Amniotic stem cell (primary cell): ENCODE measurements around the gene CAMKMT.

ENCODE experiments used
- DNase-seq: peaks from one replicate; lab custom pipeline; 2025; lab: John Stamatoyannopoulos, UW

CAMKMT gene

DNA sequence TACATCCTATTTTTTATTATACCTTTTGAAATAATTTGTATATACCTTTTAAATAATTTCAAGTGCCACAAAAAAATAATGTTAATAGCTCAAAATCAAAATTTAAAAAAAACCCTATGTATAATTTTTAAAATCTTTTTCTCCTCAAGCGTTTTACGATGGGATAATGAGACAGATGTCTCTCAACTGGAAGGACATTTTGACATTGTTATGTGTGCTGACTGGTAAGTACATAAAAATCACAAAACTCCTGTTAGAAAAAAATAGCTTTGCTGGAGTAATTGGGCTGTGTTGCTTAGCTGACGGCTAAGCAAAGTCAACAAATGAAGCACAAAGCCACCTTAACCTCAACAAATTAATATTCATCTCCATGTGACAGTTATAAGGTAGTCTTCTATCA, 381.7 kb downstream of the CAMKMT start:
- no peak for DNase-seq

- no peak for DNase-seq
Observed at GRCh38 chr2:44744961-44745892, 383.5 kb downstream of the CAMKMT start.

DNA sequence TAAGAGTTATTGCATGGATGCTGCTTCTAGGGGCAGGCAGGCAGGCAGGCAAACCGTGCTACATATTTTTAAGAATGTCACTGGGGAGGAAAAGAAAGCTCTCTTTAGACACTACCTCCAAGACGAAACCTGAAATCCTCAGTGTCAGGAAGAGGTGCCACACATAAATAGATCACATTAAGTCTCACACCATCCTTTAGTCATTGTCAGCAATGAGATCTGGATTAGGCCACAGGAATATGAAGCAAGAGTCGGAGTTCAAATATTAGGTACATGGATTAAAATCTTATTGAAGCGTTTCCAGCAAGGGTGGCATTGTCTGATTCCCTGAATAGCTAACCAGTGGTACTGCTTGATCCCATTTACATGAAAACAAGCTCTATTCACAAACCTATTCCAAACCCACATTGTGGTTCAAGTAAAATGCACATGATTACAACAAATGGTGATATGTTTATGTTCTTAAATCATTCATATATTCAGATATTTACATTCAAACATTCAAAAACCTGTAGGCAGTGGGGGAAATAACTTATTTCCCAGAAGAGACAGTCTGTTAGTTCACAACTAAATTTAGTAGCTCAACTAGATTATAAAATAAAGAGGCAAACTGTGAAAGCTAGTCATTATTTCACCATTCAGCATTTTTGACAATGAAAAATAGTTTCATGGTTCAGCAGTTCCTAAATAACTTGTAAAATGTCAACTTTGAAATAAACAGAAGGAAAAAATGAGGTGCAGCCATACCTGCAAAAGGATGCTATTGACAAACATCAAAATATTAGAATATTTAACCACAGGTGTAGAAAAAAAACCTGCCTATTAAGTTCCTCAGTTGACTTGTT, 384.4 kb downstream of the CAMKMT start:
- no peak for DNase-seq

DNA sequence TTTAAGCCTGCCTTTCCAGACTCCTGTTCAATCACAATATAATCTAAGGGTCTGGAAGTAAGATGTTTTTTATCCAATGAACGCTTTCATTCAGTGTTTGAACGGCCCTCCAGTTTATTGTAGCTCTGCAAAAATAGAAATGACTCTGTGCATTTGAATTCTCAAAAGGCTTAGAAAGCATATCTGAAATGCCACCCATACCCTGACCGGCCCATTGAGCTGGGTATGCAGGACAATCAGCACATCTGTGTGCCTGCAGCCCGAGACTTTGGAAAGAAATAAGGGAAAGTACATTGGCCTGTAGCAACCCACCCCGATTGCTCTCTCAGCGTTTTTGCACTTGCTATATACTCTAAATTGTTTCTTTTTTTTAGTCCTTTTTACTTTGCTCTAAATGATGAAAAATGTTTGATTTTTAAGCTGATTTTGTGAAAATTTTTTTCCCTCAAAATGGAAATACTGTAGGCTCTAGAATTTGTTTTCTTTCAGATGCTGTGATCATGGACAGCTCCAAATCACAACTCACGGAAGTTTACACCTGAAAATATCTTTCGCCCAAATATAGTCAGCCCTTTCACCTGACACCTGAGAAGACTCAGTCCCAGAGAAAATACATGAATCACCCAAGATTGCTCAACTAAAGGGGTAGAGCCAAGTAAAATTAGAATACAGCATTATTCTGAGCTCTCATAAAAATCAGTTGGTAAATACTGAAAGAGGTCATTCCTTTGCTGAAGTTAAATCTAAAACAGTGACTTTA, 385.3 kb downstream of the CAMKMT start:
- DNase-seq = no peak

DNA sequence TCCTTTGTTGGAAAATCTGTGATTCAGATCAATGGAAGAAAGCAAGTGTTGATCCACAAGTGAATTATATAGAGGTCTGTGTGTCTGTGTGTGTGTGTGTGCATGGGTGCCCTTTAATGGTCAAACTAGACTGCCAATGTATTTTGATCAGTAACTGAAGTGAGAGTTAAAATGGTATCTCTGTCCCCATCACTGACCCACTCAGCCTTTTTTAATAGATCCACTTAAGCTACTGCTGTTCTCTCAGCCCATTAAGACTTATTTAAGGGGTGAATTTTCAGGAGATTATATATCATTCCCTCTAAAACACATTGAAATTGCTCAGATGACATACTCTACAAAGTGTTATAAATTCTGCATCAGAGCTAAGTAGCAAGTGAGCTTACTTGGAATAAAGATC, 386.0 kb downstream of the CAMKMT start:
- DNase-seq = no peak

GRCh38 chr2:44751754-44752479, 390.2 kb downstream of the CAMKMT start:
- no peak for DNase-seq

GRCh38 chr2:44752761-44753160, 391.0 kb downstream of the CAMKMT start:
- DNase-seq = no peak

DNA sequence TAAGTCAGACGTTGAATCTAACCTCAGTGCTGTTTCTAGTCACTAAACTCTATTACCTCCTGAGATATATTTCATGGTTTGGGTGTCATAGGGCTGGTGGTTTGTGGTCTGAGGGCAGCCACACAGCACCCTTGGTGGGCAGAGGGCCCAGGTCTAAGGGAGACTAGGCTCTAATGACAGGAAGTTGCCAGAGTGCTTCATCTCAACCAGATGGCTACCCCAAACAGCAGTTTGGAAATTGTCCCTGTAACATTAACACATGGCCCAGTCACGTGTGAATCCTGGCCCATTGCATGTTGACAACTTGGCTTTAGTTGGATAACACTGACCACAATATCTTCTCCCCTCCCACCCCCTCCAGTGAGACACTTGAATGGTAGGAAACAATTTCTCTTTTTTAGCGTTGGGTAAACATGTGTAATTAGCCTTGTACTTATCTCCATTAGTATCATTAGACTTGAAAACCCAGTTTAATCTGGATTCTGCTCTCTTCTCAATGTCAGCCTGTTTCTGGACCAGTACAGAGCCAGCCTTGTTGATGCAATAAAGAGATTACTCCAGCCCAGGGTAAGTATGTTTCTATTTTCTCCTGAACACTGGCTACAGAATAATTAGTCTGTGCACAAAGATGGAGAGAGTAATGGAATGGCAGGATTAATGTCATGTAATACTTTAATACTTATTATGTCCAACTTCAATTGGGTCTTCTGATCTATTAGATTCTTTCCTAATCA, 392.0 kb downstream of the CAMKMT start:
- no peak for DNase-seq

- DNase-seq = no peak
Observed at GRCh38 chr2:44758591-44758990, 396.8 kb downstream of the CAMKMT start.

GRCh38 chr2:44759823-44760222, 398.1 kb downstream of the CAMKMT start:
- no peak for DNase-seq

DNA sequence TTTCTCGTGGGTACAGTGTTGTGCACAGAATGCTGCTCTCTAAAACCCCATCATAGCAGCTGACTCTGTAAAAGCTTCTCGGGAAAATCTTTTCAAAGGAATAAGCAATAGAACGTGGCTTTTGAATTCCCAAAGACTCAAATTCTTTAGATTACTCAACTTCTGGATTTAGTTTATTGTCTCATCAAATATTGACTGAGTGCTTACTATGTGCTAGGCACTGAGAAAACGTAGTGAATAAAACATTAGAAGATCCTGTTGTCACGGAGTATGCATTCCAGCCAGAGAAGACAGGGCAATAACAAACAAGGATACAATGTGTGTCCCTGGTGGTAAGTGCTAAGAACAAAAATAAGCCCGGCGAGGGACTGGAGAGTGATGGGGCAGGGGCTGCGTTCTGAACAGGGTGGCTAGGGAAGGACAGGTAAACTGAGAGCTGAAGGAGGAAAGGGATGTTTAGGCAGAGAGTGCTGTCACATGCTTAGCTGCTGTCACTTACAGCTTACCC, 401.6 kb downstream of the CAMKMT start:
- no peak for DNase-seq

- DNase-seq = no peak
Observed at GRCh38 chr2:44766220-44766619, 404.5 kb downstream of the CAMKMT start.

GRCh38 chr2:44766777-44767176, 405.0 kb downstream of the CAMKMT start:
- DNase-seq = no peak

DNA sequence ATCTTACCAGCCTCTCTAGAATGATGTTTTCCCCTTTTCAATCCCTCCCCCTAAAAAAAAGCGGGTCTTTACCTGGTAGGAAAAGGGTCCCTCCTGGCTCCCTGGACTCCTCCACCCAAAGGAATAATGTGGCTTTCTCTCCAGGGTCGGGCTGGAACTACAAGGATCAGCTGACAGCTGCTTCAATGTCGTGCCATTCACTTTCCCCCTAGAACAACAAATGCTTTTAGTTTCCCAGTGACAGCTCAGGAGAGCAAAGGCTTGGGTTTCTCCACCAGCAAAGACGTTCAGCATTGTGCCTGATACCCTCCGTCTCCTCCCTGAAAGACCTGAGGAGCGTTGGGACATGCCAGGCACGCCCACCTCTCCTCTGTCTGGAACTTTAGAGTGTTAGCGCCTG, 405.9 kb downstream of the CAMKMT start:
- no peak for DNase-seq

DNA sequence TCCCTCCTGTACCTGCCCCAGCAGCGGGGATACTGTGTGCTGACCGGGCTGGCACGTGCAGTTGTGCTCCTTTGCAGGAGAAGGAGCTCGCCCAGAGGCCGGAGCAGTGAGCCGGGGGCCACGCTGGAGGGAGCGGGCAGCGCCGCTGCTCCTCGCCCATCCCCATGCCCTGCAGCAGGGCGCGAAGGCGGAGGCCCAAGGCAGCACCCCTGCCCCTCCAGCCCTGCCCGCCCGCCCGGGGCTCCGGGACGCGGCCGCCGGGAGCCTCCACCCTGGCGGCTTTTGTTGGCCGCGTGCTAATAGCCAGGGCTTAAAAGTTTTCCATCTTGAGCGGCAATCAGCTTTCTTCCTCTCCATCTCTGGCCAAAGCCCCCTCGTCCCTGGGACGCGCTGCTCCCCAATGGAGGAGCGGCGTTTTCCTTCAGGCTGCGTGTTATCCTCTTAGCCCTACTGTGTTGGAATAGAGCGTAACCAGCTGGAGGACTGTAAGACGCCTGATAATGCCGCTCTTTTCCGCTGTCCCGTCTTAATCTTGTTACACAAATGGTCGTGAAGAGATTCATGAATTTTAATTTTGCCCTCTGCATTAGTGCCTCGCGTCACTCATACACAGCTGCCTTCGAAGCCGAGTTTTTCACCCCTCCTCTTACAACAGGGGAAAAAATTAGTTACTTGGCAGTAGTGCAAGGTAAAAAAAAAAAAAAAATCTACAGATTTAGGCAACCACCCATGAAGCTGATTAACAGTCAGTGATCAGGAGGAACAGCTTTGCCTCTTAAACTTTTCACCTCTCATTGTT, 406.9 kb downstream of the CAMKMT start:
- DNase-seq = no peak

- DNase-seq = no peak
Observed at GRCh38 chr2:44769349-44770011, 407.7 kb downstream of the CAMKMT start.

GRCh38 chr2:44770221-44771195, 408.8 kb downstream of the CAMKMT start:
- DNase-seq = no peak

- no peak for DNase-seq
Observed at GRCh38 chr2:44771522-44771921, 409.8 kb downstream of the CAMKMT start.
